Gastroesophageal sphincter (tissue), 3 donors: ENCODE data around the gene SERP1.

Experiments
- CTCF ChIP-seq, 4 experiments: fragments of 200-600 bp in 2 of 4; fragments of 450-650 bp in 2 of 4; sonication (generic) in 1 of 4; IDR thresholded peaks; one replicate each; pipeline ENCODE4 v1.5.1; 2017 to 2019; ENCODE audit warnings: antibody characterized with exemption in 4 of 4, mild to moderate bottlenecking in 2 of 4, moderate library complexity in 2 of 4
- POLR2A ChIP-seq, 2 donors: fragments of 450-650 bp; IDR thresholded peaks; one replicate each; pipeline ENCODE4 v1.6.1; 2017; ENCODE audit warnings: antibody characterized with exemption in 2 of 2, mild to moderate bottlenecking in 2 of 2, moderate library complexity in 1 of 2
- POLR2AphosphoS5 ChIP-seq: sonication (generic); formaldehyde crosslinking; IDR thresholded peaks from one replicate; pipeline ENCODE4 v1.6.1; 2017; ENCODE audit warnings: antibody characterized with exemption

GRCh38 chr3:150547045-150547741 lies 897 bp upstream of the SERP1 start:
- TF ChIP-seq CTCF (IDR thresholded peaks at IDR 0.05): no peak
- no peak for TF ChIP-seq POLR2A (IDR thresholded peaks at IDR 0.05)
- TF ChIP-seq POLR2AphosphoS5: no peak
